LNCAP (cell line): ENCODE data around the gene TIMM44.

Experiments
- CTCF ChIP-seq: fragments of 450-650 bp; IDR thresholded peaks from 2 replicates; pipeline ENCODE4 v1.5.1; 2017; ENCODE audit warnings: mild to moderate bottlenecking

TIMM44 gene

GRCh38 chr19:7925171-7925851 lies 18.2 kb downstream of the TIMM44 start:
- TF ChIP-seq CTCF, result peak; percentile 96

GRCh38 chr19:7924651-7925170 lies 18.8 kb downstream of the TIMM44 start:
- no peak for TF ChIP-seq CTCF

GRCh38 chr19:7924241-7924640 lies 19.2 kb downstream of the TIMM44 start:
- TF ChIP-seq CTCF, result no peak

GRCh38 chr19:7923295-7924191 lies 19.9 kb downstream of the TIMM44 start:
- no peak for TF ChIP-seq CTCF

DNA sequence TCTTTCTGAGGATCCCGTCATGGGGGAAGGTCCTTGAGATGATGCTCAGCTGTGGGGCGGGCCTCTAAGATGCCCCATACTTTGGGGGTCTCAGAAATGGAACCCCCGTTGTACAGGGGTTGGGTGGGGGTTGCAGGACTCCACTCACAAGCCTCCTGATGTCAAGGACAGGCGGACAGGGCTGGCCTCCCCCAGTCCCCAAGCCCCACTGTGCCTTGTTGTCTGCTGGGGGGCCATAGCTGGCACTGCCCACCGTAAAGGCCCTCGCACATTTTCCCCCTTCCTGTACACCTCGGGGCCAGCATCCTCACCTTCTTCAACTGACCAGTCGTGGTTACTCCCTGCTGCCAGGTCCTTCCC lies 20.6 kb downstream of the TIMM44 start:
- no peak for TF ChIP-seq CTCF

- no peak for TF ChIP-seq CTCF
Observed at GRCh38 chr19:7921967-7922835, 21.3 kb downstream of the TIMM44 start.

DNA sequence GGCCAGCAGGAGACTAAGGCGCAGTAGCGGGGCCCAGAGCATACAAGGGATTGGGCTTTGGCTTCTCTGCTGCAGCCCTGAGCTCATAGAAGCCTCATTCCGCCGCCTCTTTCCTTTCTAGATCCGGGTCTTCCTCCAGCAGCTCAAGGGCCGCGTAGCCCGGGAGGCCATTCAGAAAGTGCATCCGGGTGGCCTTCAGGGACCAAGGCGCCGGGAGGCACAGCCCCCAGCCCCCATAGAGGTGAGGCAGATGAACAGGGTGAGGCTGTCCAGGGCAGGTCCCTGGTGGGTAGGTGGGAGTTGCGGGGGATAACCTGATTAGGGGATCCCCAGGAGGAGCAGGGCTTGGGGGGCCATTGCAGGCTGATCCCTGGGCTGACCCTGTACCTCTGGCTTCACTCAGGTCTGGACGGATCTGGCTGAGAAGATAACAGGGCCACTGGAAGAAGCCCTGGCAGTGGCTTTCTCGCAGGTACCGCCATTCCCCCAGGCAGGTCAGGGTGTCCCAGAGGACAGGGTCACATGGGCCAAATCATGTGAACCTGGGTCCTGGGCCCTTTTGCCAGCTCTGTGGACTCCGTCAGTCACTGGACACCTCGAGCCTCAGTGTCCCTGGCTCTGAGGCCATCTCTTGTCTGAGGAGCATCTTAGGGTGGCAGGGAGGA lies 22.0 kb downstream of the TIMM44 start:
- no peak for TF ChIP-seq CTCF
